ENCODE data around the gene ZNF385B.
"Not testable (repeated sequence)": the region's sequence is repeated elsewhere in the genome, so short reads cannot be mapped to it uniquely, and the experiment has no call there.

The ZNF385B gene

GRCh38 chr2:179470089-179470488, 391.3 kb downstream of the ZNF385B start:
- no peak for DNase-seq

GRCh38 chr2:179467960-179468359, 393.5 kb downstream of the ZNF385B start:
- DNase-seq = no peak

GRCh38 chr2:179467111-179467510, 394.3 kb downstream of the ZNF385B start:
- DNase-seq = no peak

GRCh38 chr2:179461420-179461819, 400.0 kb downstream of the ZNF385B start:
- no peak for DNase-seq

- no peak for DNase-seq
Measured at GRCh38 chr2:179460181-179460929, 401.1 kb downstream of the ZNF385B start.

GRCh38 chr2:179458113-179458512, 403.3 kb downstream of the ZNF385B start:
- DNase-seq = not testable (repeated sequence)

- DNase-seq = no peak
Measured at GRCh38 chr2:179455824-179456223, 405.6 kb downstream of the ZNF385B start.

- DNase-seq = no peak
Measured at GRCh38 chr2:179455172-179455524, 406.3 kb downstream of the ZNF385B start.

- DNase-seq = no peak
Measured at GRCh38 chr2:179454443-179455171, 406.8 kb downstream of the ZNF385B start.

GRCh38 chr2:179449010-179449409, 412.4 kb downstream of the ZNF385B start:
- DNase-seq = no peak

GRCh38 chr2:179447839-179448447, 413.5 kb downstream of the ZNF385B start:
- DNase-seq = no peak

- DNase-seq = no peak
Measured at GRCh38 chr2:179447421-179447820, 414.0 kb downstream of the ZNF385B start.

GRCh38 chr2:179446476-179447141, 414.8 kb downstream of the ZNF385B start:
- no peak for DNase-seq

GRCh38 chr2:179444056-179444455, 417.4 kb downstream of the ZNF385B start:
- no peak for DNase-seq

- no peak for DNase-seq
Measured at GRCh38 chr2:179443180-179443579, 418.2 kb downstream of the ZNF385B start.

- no peak for DNase-seq
Measured at GRCh38 chr2:179442206-179442605, 419.2 kb downstream of the ZNF385B start.

- DNase-seq = no peak
Measured at GRCh38 chr2:179441551-179441950, 419.9 kb downstream of the ZNF385B start.

GRCh38 chr2:179440642-179441251, 420.7 kb downstream of the ZNF385B start:
- DNase-seq = peak; percentile 10

GRCh38 chr2:179438654-179439053, 422.8 kb downstream of the ZNF385B start:
- DNase-seq = no peak

- no peak for DNase-seq
Measured at GRCh38 chr2:179437430-179437829, 424.0 kb downstream of the ZNF385B start.

- DNase-seq = no peak
Measured at GRCh38 chr2:179435566-179435965, 425.8 kb downstream of the ZNF385B start.

- no peak for DNase-seq
Measured at GRCh38 chr2:179435000-179435399, 426.4 kb downstream of the ZNF385B start.

- no peak for DNase-seq
Measured at GRCh38 chr2:179434357-179434756, 427.1 kb downstream of the ZNF385B start.
